ENCODE results near the gene TMEM225B.
"Not testable (repeated sequence)": the region's sequence is repeated elsewhere in the genome, so short reads cannot be mapped to it uniquely, and the experiment has no call there.

The TMEM225B gene

DNA sequence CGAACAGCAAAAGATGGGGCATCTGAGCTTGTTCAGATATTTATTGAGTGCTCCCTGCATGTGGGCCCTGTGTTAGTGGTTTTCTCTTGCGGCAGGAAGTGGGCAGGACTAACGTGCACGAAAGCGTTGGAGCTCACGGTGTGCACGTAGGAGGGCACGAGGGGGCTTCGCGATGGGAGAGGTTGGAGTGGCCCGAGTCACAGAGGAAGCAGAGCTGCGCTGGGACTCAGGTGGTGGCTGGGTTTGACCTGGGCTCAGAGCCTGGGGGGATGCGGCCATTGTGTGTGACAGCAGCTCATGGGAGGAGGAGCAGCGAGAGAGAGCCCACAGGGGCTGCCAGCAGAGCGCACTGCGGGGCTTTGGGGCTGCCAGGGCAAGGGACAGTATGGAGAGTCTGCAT, 26.4 kb downstream of the TMEM225B start:
- no peak for DNase-seq

DNA sequence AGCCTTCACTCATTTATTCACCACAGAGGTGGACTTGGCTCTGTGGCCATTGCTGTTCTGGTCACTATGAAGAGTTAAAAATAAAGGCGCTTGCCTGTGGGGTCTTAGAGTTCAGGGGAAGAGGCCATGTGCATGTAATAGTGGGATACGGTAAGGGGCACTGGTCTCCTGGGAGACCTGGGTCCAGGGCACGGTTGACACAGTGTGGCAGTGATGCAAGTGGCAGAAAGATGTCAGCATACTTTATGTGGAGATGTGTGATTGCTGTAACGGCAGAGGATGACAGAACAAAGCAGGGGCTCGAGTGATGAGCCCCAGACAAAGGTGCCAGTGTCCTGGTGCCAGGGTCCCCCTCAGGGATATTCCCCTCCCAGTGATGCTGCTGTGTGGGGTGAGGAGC, 27.3 kb downstream of the TMEM225B start:
- DNase-seq: no peak

DNA sequence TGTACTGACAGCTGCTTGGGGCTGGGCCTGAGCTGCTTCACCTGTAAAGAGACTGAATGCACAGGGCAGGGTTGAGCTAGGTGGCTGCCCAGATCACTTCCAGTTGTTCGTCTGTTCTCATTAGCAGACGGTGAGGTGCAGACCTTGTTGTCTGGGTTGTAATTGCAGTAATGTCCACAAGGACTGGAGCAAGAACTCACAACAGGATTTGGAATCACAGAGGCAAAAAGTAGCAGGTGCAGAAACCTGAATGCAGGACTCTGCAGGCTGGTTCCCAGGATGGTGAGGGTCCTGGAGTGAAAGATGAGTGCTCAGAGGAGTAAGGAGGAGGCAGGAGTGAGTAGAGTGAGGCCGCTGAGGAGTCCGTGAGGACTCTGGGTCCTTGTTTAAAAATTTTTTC, 27.9 kb downstream of the TMEM225B start:
- DNase-seq: no peak

DNA sequence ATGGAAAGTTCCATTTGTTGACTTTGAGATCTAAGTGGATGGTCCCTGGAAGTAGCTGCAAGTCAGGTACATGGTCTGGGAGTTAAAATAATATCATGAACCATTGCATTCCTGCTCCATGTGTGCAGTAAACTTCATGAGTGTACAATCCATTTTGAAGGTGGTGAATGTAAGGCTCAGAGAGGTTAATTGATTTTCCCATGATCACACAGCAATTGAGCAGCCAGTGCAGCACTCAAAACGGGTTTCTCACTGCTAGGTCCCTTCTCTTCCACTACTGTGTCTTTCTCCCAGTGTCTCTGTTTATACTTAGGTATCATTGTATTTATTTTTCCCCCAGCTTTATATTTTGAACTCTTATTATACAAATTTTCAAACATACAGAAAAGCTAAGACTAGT, 28.6 kb downstream of the TMEM225B start:
- no peak for DNase-seq

DNA sequence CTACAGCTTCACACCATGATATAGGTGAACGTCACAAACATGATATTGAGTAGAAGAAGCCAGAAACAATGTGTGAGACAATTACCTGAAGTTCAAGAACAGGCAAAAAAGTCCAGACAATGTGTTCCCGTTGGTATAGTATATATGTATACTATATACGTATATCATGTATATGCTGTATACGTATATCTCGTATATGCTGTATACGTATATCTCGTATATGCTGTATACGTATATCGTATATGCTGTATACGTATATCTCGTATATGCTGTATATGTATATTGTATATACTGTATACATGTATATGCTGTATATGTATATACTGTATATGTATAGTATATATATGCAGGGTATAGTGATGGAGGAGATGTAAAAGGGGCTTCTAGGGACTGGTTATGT, 29.4 kb downstream of the TMEM225B start:
- DNase-seq: no peak

GRCh38 chr7:99628471-99629465, 30.7 kb downstream of the TMEM225B start:
- no peak for DNase-seq

DNA sequence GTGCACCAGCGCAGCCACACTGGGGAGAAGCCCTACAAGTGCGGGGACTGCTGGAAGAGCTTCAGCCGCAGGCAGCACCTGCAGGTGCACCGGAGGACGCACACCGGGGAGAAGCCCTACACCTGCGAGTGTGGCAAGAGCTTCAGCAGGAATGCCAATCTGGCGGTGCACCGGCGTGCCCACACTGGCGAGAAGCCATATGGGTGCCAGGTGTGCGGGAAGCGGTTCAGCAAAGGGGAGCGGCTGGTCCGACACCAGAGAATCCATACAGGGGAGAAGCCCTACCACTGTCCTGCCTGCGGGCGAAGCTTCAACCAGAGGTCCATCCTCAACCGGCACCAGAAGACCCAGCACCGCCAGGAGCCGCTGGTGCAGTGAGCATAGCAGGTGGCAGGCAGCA, 31.6 kb downstream of the TMEM225B start:
- DNase-seq: no peak

GRCh38 chr7:99631295-99632109, 33.4 kb downstream of the TMEM225B start:
- DNase-seq: peak; percentile 9

- DNase-seq: not testable (repeated sequence)
Measured at GRCh38 chr7:99637414-99637813, 39.3 kb downstream of the TMEM225B start.

DNA sequence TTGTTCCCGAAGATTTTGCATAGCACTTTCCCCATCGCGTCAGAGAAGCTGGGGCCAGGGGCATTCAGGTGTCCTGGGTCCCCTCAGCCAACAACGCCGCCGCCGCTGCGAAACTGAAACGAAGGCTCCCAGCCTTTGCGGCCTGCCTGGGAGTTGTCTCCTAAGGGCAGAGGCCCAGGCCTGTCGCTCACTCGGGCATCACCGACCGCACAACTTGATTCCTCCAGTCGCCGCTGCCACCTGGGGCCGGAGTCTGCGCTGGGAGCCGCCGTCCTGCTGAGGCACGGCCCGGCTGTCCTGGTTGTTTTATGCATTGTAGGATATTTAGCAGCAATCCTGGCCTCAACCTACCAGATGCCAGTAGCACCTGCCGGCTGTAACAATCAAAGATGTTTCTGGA, 40.7 kb downstream of the TMEM225B start:
- no peak for DNase-seq

GRCh38 chr7:99639267-99639666, 41.2 kb downstream of the TMEM225B start:
- no peak for DNase-seq

- no peak for DNase-seq
Measured at GRCh38 chr7:99642027-99642426, 44.0 kb downstream of the TMEM225B start.

DNA sequence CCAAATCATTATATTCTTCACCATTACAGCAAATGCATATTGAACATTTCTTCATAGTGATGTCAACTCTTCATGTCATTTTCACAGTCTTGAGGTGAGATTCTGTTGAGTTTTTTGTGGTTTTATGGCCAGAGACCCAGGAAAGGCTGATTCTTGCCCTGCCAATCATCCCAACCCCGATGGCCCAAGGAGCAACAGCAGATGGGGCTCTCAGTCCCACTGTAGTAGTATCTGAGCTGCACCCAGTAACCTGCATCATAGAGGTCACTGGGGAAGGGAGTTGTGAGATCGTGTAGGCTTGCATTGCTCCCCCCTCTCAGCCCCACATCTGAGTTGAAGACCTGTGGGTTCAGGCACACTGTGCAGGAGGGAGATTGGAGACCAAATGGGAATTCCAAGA, 45.4 kb downstream of the TMEM225B start:
- DNase-seq: no peak

DNA sequence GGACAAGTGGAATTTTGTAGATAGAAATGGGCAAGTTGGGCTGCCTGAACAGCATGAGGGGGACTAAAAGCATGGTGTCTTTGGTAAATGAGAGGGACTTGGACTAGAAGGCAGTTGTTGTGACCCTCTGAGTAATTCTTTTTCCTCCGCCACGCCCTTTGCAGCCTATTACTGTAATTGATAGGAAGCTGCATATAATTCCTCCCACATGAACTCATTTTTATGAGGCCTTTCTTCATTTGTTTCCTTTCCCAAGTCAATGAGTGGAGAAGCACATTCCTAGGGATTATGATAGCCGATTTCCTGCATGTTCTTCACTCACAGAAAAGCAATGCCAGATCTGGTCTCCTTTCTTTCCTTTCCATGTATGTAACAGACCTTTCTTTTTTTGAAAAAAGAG, 46.4 kb downstream of the TMEM225B start:
- no peak for DNase-seq

- DNase-seq: no peak
Measured at GRCh38 chr7:99645590-99645989, 47.5 kb downstream of the TMEM225B start.

GRCh38 chr7:99648843-99649242, 50.8 kb downstream of the TMEM225B start:
- DNase-seq: no peak

GRCh38 chr7:99651290-99651689, 53.2 kb downstream of the TMEM225B start:
- DNase-seq: no peak

- DNase-seq: no peak
Measured at GRCh38 chr7:99652671-99653070, 54.6 kb downstream of the TMEM225B start.

DNA sequence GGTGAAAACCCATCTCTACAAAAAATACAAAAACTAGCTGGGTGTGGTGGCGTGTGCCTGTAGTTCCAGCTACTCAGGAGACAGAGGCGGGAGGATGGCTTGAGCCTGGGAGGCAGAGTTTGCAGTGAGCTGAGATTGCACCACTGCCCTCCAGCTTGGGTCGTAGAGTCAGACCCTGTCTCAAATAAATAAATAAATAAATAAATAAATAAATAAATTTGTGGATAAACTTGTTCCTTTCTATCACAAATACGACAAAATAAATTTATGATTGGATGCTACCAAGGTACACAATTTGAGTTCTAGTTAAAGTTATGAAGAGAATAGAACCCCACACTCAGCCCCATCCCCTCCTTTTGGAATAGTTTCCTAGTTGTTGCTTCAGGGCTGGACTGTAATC, 55.2 kb downstream of the TMEM225B start:
- DNase-seq: not testable (repeated sequence)

- no peak for DNase-seq
Measured at GRCh38 chr7:99653754-99654153, 55.7 kb downstream of the TMEM225B start.

DNA sequence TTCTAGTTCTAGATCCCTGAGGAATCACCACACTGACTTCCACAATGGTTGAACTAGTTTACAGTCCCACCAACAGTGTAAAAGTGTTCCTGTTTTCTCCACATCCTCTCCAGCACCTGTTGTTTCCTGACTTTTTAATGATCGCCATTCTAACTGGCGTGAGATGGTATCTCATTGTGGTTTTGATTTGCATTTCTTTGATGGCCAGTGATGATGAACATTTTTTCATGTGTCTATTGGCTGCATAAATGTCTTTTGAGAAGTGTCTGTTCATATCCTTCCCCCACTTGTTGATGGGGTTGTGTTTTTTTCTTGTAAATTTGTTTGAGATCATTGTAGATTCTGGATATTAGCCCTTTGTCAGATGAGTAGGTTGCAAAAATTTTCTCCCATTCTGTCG, 56.6 kb downstream of the TMEM225B start:
- not testable (repeated sequence) for DNase-seq

DNA sequence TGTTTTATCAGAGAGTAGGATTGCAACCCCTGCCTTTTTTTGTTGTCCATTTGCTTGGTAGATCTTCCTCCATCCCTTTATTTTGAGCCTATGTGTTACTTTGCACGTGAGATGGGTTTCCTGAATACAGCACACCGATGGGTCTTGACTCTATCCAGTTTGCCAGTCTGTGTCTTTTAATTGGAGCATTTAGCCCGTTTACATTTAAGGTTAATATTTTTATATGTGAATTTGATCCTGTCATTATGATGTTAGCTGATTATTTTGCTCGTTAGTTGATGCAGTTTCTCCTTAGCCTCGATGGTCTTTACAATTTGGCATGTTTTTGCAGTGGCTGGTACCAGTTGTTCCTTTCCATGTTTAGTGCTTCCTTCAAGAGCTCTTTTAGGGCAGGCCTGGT, 59.8 kb downstream of the TMEM225B start:
- DNase-seq: not testable (repeated sequence)
